GM23338 (cell line): ENCODE results near the gene PPP1R37. TPM values are rescaled to one million over a fixed set of nuclear protein-coding genes. Genes with fewer than 3 reads are reported as not detected.

Source experiments
- ATAC-seq: fragments of 200-7000 bp; cut with Tn5 transposase; 3 replicates; pipeline ENCODE4 v1.9.1; 2020
- DNase-seq: peaks from one replicate; pipeline ENCODE4 v3.0.0-alpha.2; 2015; ENCODE audit warnings: low spot score
- H2AFZ ChIP-seq: fragments of 200-600 bp; sonication (generic); 2 replicates; pipeline ENCODE4 v1.8.0; 2016; ENCODE audit warnings: antibody characterized with exemption, mild to moderate bottlenecking, moderate library complexity
- H3F3A ChIP-seq: fragments of 200-600 bp; sonication (generic); replicated peaks from 2 replicates; pipeline ENCODE4 v1.8.0; 2017; ENCODE audit warnings: antibody characterized with exemption, mixed run types, low read depth
- H3K27ac ChIP-seq: fragments of 200-600 bp; sonication (generic); 2 replicates; pipeline ENCODE4 v1.6.1; 2016; ENCODE audit warnings: low read depth
- H3K27me3 ChIP-seq: fragments of 200-600 bp; sonication (generic); 2 replicates; pipeline ENCODE4 v1.8.0; 2016; ENCODE audit warnings: mild to moderate bottlenecking, mixed run types, moderate library complexity; ENCODE audit not compliant: insufficient read depth
- H3K36me3 ChIP-seq: fragments of 200-600 bp; sonication (generic); 2 replicates; pipeline ENCODE4 v1.8.0; 2016; ENCODE audit warnings: mild to moderate bottlenecking; ENCODE audit not compliant: insufficient read depth
- H3K4me1 ChIP-seq: fragments of 200-600 bp; sonication (generic); 2 replicates; pipeline ENCODE4 v1.8.0; 2016; ENCODE audit warnings: mild to moderate bottlenecking, moderate library complexity; ENCODE audit not compliant: insufficient read depth
- H3K4me2 ChIP-seq: fragments of 200-600 bp; sonication (generic); 2 replicates; pipeline ENCODE4 v1.7.1; 2017; ENCODE audit warnings: mixed run types
- H3K4me3 ChIP-seq: fragments of 200-600 bp; sonication (generic); 2 replicates; pipeline ENCODE4 v1.6.1; 2016; ENCODE audit warnings: mixed run types
- H3K79me2 ChIP-seq: fragments of 200-600 bp; sonication (generic); replicated peaks from 2 replicates; pipeline ENCODE4 v1.8.0; 2017; ENCODE audit warnings: mild to moderate bottlenecking; ENCODE audit not compliant: insufficient read depth
- H3K9me2 ChIP-seq: fragments of 200-600 bp; sonication (generic); 2 replicates; pipeline ENCODE4 v1.8.0; 2017; ENCODE audit not compliant: insufficient read depth
- H4K20me1 ChIP-seq: fragments of 200-600 bp; sonication (generic); replicated peaks from 2 replicates; pipeline ENCODE4 v1.8.0; 2017; ENCODE audit warnings: mild to moderate bottlenecking; ENCODE audit not compliant: insufficient read depth
- H3K27ac Mint-ChIP-seq: 2 replicates; pipeline ENCODE4 v1.8.0; 2020; ENCODE audit warnings: inconsistent platforms, mild to moderate bottlenecking, moderate library complexity, mixed read lengths
- H3K27me3 Mint-ChIP-seq: 3 replicates; pipeline ENCODE4 v1.8.0; 2022; ENCODE audit warnings: low read depth, mild to moderate bottlenecking, moderate library complexity, mixed read lengths, inconsistent platforms; ENCODE audit not compliant: insufficient read depth, poor library complexity
- H3K36me3 Mint-ChIP-seq: 3 replicates; pipeline ENCODE4 v1.8.0; 2021; ENCODE audit warnings: low read depth, mild to moderate bottlenecking, inconsistent platforms, moderate library complexity, mixed read lengths
- H3K4me1 Mint-ChIP-seq: 3 replicates; pipeline ENCODE4 v1.8.0; 2020; ENCODE audit warnings: mild to moderate bottlenecking, inconsistent platforms, mixed read lengths
- H3K4me3 Mint-ChIP-seq: 3 replicates; pipeline ENCODE4 v1.8.0; 2021; ENCODE audit warnings: moderate library complexity, mild to moderate bottlenecking, inconsistent platforms, mixed read lengths
- H3K9me3 Mint-ChIP-seq: 3 replicates; pipeline ENCODE4 v1.8.0; 2020; ENCODE audit warnings: moderate library complexity, mild to moderate bottlenecking, inconsistent platforms, mixed read lengths
- CREB1 ChIP-seq: fragments of 250-450 bp; sonication (Bioruptor Pico); IDR thresholded peaks from 2 replicates; pipeline ENCODE4 v1.5.0; 2020; ENCODE audit warnings: low read depth, mild to moderate bottlenecking, moderate library complexity
- ETS1 ChIP-seq: IDR thresholded peaks from 2 replicates; pipeline ENCODE4 v1.6.1; 2016; ENCODE audit warnings: antibody characterized with exemption
- EZH2 ChIP-seq: fragments of 200-600 bp; sonication (generic); IDR thresholded peaks from one replicate; pipeline ENCODE4 v1.8.0; 2017; ENCODE audit warnings: antibody characterized with exemption, mild to moderate bottlenecking, low read depth; ENCODE audit not compliant: unreplicated experiment
- JUNB ChIP-seq: IDR thresholded peaks from one replicate; pipeline ENCODE4 v1.6.1; 2016; ENCODE audit warnings: antibody characterized with exemption; ENCODE audit not compliant: unreplicated experiment
- NANOG ChIP-seq: IDR thresholded peaks from 2 replicates; pipeline ENCODE4 v1.6.1; 2016; ENCODE audit warnings: antibody characterized with exemption, borderline replicate concordance
- POLR2AphosphoS5 ChIP-seq: IDR thresholded peaks from 2 replicates; pipeline ENCODE4 v1.6.1; 2016; ENCODE audit warnings: antibody characterized with exemption, low read depth
- REST ChIP-seq: IDR thresholded peaks from one replicate; pipeline ENCODE4 v1.6.1; 2018; ENCODE audit warnings: antibody characterized with exemption; ENCODE audit not compliant: unreplicated experiment
- ZNF114 ChIP-seq: fragments of 250-450 bp; sonication (Bioruptor Pico); IDR thresholded peaks from 2 replicates; pipeline ENCODE4 v1.5.0; 2020; ENCODE audit warnings: mild to moderate bottlenecking, moderate library complexity
- ZNF462 ChIP-seq: fragments of 250-450 bp; sonication (Bioruptor Pico); IDR thresholded peaks from 2 replicates; pipeline ENCODE4 v1.5.0; 2020; ENCODE audit warnings: mild to moderate bottlenecking, moderate library complexity
- polyA plus RNA-seq: library from polyadenylated mRNA; unstranded; fragments of >200 nt; fragmentation: Nextera tagmentation; extraction: Ambion mirVana; gene quantifications from 2 replicates; pipeline ENCODE4 v1.2.1, GENCODE V29; 2016
- total RNA-seq: library from RNA; depleted of rRNA; stranded (reverse); fragments of >200 nt; shearing (Covaris generic); gene quantifications from 2 replicates; pipeline ENCODE4 v1.2.3, GENCODE V29; 2014

Gene PPP1R37
- total and polyA plus RNA-seq, 2 experiments from 2014 or later, result 6.9 to 47.2 TPM

- no peaks in the 10 kb centered on the region for H3K9me2 ChIP-seq
- Mint-ChIP-seq H3K9me3 (no peaks in the 10 kb centered on the region; the same call in 2 of the 3 replicates), H3K27ac (no peak overlapping the region), H3K27me3 (peaks cover 18% of the 10 kb centered on the region), H3K4me3 (no peak overlapping the region), H3K36me3 (peaks cover 18% of the 10 kb centered on the region), H3K4me1 (peaks cover 18% of the 10 kb centered on the region)
- no peaks in the 10 kb centered on the region for H3K36me3 ChIP-seq
- no peak overlapping the region for H3K4me3 ChIP-seq
- H2AFZ ChIP-seq, result no peak overlapping the region
- H3K27ac ChIP-seq, result no peak overlapping the region
- H4K20me1 ChIP-seq, result peaks cover 3% of the 10 kb centered on the region; the same call in 1 of the 2 replicates
- H3K4me2 ChIP-seq, result no peak overlapping the region
- H3F3A ChIP-seq, result no peaks in the 10 kb centered on the region
- ATAC-seq (no peak), DNase-seq (no peak)
- peaks cover 23% of the 10 kb centered on the region for H3K79me2 ChIP-seq
- TF ChIP-seq ZNF114 (CRISPR knock-in tag) (no peak), ETS1 (no peak), NANOG (no peak), ZNF462 (CRISPR knock-in tag) (no peak), EZH2 (no peak), REST (no peak), POLR2AphosphoS5 (no peak), JUNB (no peak), CREB1 (CRISPR knock-in tag) (no peak)
- no peaks in the 10 kb centered on the region for H3K27me3 ChIP-seq
- H3K4me1 ChIP-seq, result peaks cover 6% of the 10 kb centered on the region; the same call in 1 of the 2 replicates
Measured at GRCh38 chr19:45141203-45141900, 48.4 kb downstream of the PPP1R37 start.
